ENCODE results near the gene SLC35G4. TPM values are rescaled to one million over a fixed set of nuclear protein-coding genes. Genes with fewer than 3 reads are reported as not detected.
A peak's percentile ranks its signal among the peaks of the same experiment; 100 is the strongest.
"Not testable (repeated sequence)": the region's sequence is repeated elsewhere in the genome, so short reads cannot be mapped to it uniquely, and the experiment has no call there.

SLC35G4 gene
- total RNA-seq, 1 donor from 2014 or later = not detected

GRCh38 chr18:11614042-11614441 is 4.6 kb downstream of the SLC35G4 start:
- DNase-seq (ENCODE audit: low spot score) = not testable (repeated sequence)

GRCh38 chr18:11614981-11615380 is 5.6 kb downstream of the SLC35G4 start:
- DNase-seq (ENCODE audit: low spot score) = not testable (repeated sequence)

- DNase-seq (ENCODE audit: low spot score) = not testable (repeated sequence)
Measured at GRCh38 chr18:11647310-11647709, 37.9 kb downstream of the SLC35G4 start.

GRCh38 chr18:11647804-11648203 is 38.4 kb downstream of the SLC35G4 start:
- not testable (repeated sequence) for DNase-seq (ENCODE audit: low spot score)

GRCh38 chr18:11649839-11650238 is 40.4 kb downstream of the SLC35G4 start:
- DNase-seq (ENCODE audit: low spot score) = no peak

GRCh38 chr18:11651899-11652298 is 42.5 kb downstream of the SLC35G4 start:
- DNase-seq (ENCODE audit: low spot score) = no peak

- DNase-seq (ENCODE audit: low spot score) = no peak
Measured at GRCh38 chr18:11653521-11653920, 44.1 kb downstream of the SLC35G4 start.

- peak; percentile 44 for DNase-seq (ENCODE audit: low spot score)
Measured at GRCh38 chr18:11654736-11655605, 45.6 kb downstream of the SLC35G4 start.

GRCh38 chr18:11655606-11655932 is 46.2 kb downstream of the SLC35G4 start:
- DNase-seq (ENCODE audit: low spot score) = no peak

GRCh38 chr18:11657152-11657551 is 47.8 kb downstream of the SLC35G4 start:
- no peak for DNase-seq (ENCODE audit: low spot score)

- no peak for DNase-seq (ENCODE audit: low spot score)
Measured at GRCh38 chr18:11657554-11657953, 48.2 kb downstream of the SLC35G4 start.

- DNase-seq (ENCODE audit: low spot score) = no peak
Measured at GRCh38 chr18:11658019-11658418, 48.6 kb downstream of the SLC35G4 start.

- no peak for DNase-seq (ENCODE audit: low spot score)
Measured at GRCh38 chr18:11658989-11659388, 49.6 kb downstream of the SLC35G4 start.

Other genes starting within 250 kb of the SLC35G4 start
- gene GNAL, start 79.7 kb downstream of the SLC35G4 start, total RNA-seq = 3.9 TPM
- gene CHMP1B, start 241.8 kb downstream of the SLC35G4 start, total RNA-seq = 50.4 TPM